A673 (cell line): ENCODE results near the gene TRIP13. TPM values are rescaled to one million over a fixed set of nuclear protein-coding genes. Genes with fewer than 3 reads are reported as not detected.
"Not testable (repeated sequence)": the region's sequence is repeated elsewhere in the genome, so short reads cannot be mapped to it uniquely, and the experiment has no call there.

Source experiments
- BruUV-seq: library from RNA; stranded (reverse); fragments of 400-500 nt; replicated peaks from 2 replicates; lab custom pipeline; 2021; lab: Mats Ljungman, UMichigan
- CTCF ChIA-PET: fragments of 300-600 bp; sonication (Branson Sonifier 250); formaldehyde crosslinking; loops from one replicate; lab custom pipeline; 2022; ENCODE audit warnings: antibody characterized with exemption; lab: Charles Lee
- POLR2A ChIA-PET: fragments of 300-600 bp; sonication (Branson Sonifier 250); formaldehyde crosslinking; loops from one replicate; lab custom pipeline; 2022; ENCODE audit warnings: antibody characterized with exemption; ENCODE audit not compliant: low non-redundant PET; lab: Charles Lee
- DNase-seq: peaks from one replicate; pipeline ENCODE4 v3.0.0-alpha.2; 2015; ENCODE audit warnings: low spot score
- H3K27ac ChIP-seq: fragments of 200-600 bp; sonication (generic); 2 replicates; pipeline ENCODE4 v1.5.1; 2016; ENCODE audit warnings: mixed run types, low read depth, mild to moderate bottlenecking, mixed read lengths, antibody characterized with exemption, low read length; ENCODE audit not compliant: poor library complexity, severe bottlenecking
- H3K27me3 ChIP-seq: fragments of 200-600 bp; sonication (generic); replicated peaks from 2 replicates; pipeline ENCODE4 v1.6.1; 2017; ENCODE audit warnings: mixed run types, low read depth, mild to moderate bottlenecking, mixed read lengths, antibody characterized with exemption, low read length; ENCODE audit not compliant: insufficient read depth, poor library complexity
- H3K36me3 ChIP-seq: fragments of 200-600 bp; sonication (generic); 2 replicates; pipeline ENCODE4 v1.6.1; 2016; ENCODE audit warnings: mixed run types, mild to moderate bottlenecking, mixed read lengths, antibody characterized with exemption, low read length; ENCODE audit not compliant: insufficient read depth, poor library complexity, severe bottlenecking
- H3K4me1 ChIP-seq: fragments of 200-600 bp; sonication (generic); 2 replicates; pipeline ENCODE4 v1.6.1; 2017; ENCODE audit warnings: mixed run types, mild to moderate bottlenecking, mixed read lengths, antibody characterized with exemption, low read length; ENCODE audit not compliant: insufficient read depth, poor library complexity, severe bottlenecking
- H3K4me3 ChIP-seq: fragments of 200-600 bp; sonication (generic); 2 replicates; pipeline ENCODE4 v1.5.1; 2016; ENCODE audit warnings: low read depth, mixed run types, mild to moderate bottlenecking, mixed read lengths, low read length; ENCODE audit not compliant: poor library complexity, severe bottlenecking
- H3K9me3 ChIP-seq: fragments of 200-600 bp; sonication (generic); 2 replicates; pipeline ENCODE4 v1.6.1; 2016; ENCODE audit warnings: mixed run types, low read depth, mild to moderate bottlenecking, mixed read lengths, antibody characterized with exemption, low read length; ENCODE audit not compliant: poor library complexity, severe bottlenecking
- EZH2 ChIP-seq: fragments of 200-600 bp; sonication (generic); IDR thresholded peaks from 2 replicates; pipeline ENCODE4 v1.6.1; 2017; ENCODE audit warnings: borderline replicate concordance, low read depth, mild to moderate bottlenecking, mixed read lengths, antibody characterized with exemption, low read length; ENCODE audit not compliant: poor library complexity, severe bottlenecking
- intact Hi-C: fragments of 100-400 bp; cut with micrococcal nuclease; formaldehyde crosslinking; loops from one replicate; pipeline ENCODE4 v1.10.0; 2022; ENCODE audit not compliant: unreplicated experiment
- total RNA-seq: library from RNA; stranded (reverse); gene quantifications from 2 replicates; pipeline ENCODE4 v1.2.3, GENCODE V29; 2021
- TF ChIP-seq, protein P1 (sequence below): fragments of 300-800, 200-600 bp; sonication (generic); conservative IDR thresholded peaks from 2 replicates; pipeline ENCODE4 v1.5.1; 2017; ENCODE audit warnings: low read depth, mild to moderate bottlenecking, antibody characterized with exemption, low read length, moderate library complexity, mixed read lengths

Gene TRIP13
- total RNA-seq, 1 experiment from 2014 or later, result 69.1 TPM

DNA sequence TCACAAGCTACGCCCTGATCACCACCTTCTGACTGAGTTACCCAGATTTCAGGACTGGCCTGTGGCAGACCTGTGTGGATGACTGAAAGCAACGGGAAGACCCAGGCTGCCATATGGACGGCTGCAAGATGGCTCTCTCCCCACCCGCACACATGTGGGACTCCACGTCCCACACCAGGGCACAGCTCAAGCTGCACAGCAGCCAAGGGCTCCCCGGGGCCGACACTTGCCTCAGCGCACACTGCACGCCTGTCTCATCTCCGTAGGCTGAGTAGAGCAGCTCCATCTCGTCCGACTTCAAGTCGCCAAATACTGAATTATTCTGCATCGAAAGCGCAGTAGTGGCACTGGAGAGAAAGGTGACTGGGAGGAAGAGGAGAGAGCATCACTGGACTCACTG, 14.6 kb upstream of the TRIP13 start:
- no peak for DNase-seq
- ChIA-PET POLR2A (no interaction called here), CTCF (interaction anchor here (0.5 kb wide), 1 partner anchor 748 kb away, joined by 4 read pairs; no protein-coding TSS in a partner anchor)
- no peaks in the 10 kb centered on the region for H3K9me3 ChIP-seq
- H3K4me1 ChIP-seq, result no peaks in the 10 kb centered on the region
- no TSS peak for BruUV-seq
- H3K36me3 ChIP-seq, result peaks cover 60% of the 10 kb centered on the region
- intact Hi-C loops, result no loop called here
- no peak for TF ChIP-seq EZH2
- TF ChIP-seq, protein P1, sequence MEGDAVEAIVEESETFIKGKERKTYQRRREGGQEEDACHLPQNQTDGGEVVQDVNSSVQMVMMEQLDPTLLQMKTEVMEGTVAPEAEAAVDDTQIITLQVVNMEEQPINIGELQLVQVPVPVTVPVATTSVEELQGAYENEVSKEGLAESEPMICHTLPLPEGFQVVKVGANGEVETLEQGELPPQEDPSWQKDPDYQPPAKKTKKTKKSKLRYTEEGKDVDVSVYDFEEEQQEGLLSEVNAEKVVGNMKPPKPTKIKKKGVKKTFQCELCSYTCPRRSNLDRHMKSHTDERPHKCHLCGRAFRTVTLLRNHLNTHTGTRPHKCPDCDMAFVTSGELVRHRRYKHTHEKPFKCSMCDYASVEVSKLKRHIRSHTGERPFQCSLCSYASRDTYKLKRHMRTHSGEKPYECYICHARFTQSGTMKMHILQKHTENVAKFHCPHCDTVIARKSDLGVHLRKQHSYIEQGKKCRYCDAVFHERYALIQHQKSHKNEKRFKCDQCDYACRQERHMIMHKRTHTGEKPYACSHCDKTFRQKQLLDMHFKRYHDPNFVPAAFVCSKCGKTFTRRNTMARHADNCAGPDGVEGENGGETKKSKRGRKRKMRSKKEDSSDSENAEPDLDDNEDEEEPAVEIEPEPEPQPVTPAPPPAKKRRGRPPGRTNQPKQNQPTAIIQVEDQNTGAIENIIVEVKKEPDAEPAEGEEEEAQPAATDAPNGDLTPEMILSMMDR, result no peak
- H3K27me3 ChIP-seq, result no peaks in the 10 kb centered on the region
- H3K27ac ChIP-seq, result no peak overlapping the region
- no peak overlapping the region for H3K4me3 ChIP-seq

DNA sequence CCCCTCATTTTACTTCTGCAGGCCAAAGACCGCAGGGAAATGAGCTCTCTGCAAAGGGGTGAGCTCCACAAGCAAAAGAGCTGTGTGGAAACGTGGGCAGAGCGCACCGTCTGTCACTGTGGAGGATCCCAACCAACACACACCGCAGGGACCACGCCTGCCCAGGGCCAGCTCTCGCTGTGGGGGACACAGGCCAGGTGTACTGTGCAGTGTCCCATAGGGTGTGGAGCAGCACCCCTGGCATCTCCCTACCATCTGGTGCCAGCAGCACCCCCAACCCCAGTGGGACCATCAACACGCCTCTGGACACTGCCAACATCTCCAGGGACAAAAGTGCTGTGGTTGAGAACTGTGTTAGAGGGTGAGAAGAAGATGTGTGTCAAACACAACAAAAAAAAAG, 14.0 kb upstream of the TRIP13 start:
- H3K4me1 ChIP-seq, CTCF ChIA-PET, intact Hi-C loops, DNase-seq, H3K27ac ChIP-seq, BruUV-seq, POLR2A ChIA-PET, H3K9me3 ChIP-seq, H3K4me3 ChIP-seq, H3K27me3 ChIP-seq: not testable (repeated sequence)
- H3K36me3 ChIP-seq, result peaks cover 62% of the 10 kb centered on the region

DNA sequence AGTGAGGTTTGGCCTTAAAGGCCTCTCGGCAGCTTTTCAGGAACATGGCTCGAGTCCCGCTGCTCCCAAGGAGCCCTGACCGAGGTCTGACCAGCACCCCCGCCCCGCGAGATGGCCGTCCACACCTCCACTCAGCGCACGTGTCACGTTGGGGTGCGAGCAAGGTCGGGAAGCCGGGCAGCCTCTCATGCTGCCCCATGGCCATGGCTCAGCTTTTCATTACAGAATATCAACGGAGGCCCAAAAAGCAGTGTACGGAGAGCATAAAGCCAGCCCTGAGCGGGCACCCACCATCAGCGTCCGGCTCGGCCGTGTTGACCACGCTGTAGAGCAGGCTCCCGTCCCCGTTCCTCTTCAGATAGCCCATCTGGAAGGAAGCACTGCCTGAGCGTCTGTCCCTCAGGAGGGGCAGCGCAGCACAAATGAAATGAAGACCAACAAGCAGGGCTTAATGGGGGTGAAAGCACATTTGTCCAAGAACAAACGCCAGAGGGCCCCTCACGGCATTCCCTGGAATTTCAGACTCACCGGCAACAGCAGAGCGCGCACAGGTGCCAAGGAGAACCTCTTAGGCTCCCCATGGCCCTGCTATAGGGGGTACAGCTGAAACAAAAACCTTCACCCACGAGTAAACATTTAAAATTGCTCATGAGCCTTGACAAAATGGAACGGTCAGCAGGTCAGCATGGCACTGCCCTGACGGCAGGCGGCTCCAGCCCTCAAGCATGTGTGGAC, 11.7 kb upstream of the TRIP13 start:
- no peaks in the 10 kb centered on the region for H3K9me3 ChIP-seq
- no peak overlapping the region for H3K4me3 ChIP-seq
- H3K4me1 ChIP-seq, result no peaks in the 10 kb centered on the region
- no peak overlapping the region for H3K27ac ChIP-seq
- H3K27me3 ChIP-seq, result no peaks in the 10 kb centered on the region
- no peak for DNase-seq
- BruUV-seq, result no TSS peak
- intact Hi-C loops, result no loop called here
- ChIA-PET CTCF (no interaction called here), POLR2A (no interaction called here)
- no peak for TF ChIP-seq EZH2
- TF ChIP-seq, protein P1, result no peak
- H3K36me3 ChIP-seq, result peaks cover 65% of the 10 kb centered on the region

DNA sequence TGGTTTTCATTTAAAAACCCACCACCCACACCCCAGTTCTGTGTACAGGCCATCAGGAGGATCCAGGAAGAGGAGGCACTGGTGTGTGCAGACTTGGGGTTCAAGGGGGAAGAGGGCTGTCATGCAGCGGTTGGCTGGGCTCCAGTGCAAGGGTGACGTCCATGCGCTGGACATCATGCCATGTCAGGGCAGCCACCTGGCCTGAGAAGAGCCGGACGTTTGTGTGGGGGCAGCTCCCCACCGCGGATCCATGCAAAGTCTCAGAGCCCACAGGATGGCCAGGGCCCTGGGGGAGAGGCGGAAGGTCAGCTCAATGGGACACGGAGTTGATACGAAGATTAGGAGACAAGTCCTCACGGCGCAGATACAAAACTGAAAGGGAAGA, 11.1 kb upstream of the TRIP13 start:
- no peaks in the 10 kb centered on the region for H3K27me3 ChIP-seq
- no peaks in the 10 kb centered on the region for H3K9me3 ChIP-seq
- H3K4me3 ChIP-seq, result no peak overlapping the region
- TF ChIP-seq EZH2, result no peak
- TF ChIP-seq, protein P1, result no peak
- peaks cover 65% of the 10 kb centered on the region for H3K36me3 ChIP-seq
- DNase-seq, result no peak
- intact Hi-C loops, result no loop called here
- POLR2A ChIA-PET, result no interaction called here
- H3K27ac ChIP-seq, result no peak overlapping the region
- BruUV-seq, result no TSS peak
- CTCF ChIA-PET, result no interaction called here
- H3K4me1 ChIP-seq, result no peaks in the 10 kb centered on the region
